Measurements from ENCODE around the gene PFDN6.

PFDN6 gene

DNA sequence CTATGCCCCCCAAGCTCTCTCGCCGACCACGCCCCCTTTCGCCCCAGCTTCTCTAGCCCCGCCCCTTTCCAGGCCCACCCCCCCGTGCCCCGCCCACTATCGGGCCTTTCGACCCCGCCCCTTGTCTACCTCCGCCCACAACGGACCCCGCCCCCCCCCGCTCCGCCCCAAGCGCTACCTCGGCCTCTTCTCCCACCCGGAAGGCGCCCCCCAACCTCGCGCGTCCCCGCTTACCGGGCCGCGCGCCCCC, 27.9 kb downstream of the PFDN6 start:
- DNase-seq (ENCODE audit: low spot score): no peak

DNA sequence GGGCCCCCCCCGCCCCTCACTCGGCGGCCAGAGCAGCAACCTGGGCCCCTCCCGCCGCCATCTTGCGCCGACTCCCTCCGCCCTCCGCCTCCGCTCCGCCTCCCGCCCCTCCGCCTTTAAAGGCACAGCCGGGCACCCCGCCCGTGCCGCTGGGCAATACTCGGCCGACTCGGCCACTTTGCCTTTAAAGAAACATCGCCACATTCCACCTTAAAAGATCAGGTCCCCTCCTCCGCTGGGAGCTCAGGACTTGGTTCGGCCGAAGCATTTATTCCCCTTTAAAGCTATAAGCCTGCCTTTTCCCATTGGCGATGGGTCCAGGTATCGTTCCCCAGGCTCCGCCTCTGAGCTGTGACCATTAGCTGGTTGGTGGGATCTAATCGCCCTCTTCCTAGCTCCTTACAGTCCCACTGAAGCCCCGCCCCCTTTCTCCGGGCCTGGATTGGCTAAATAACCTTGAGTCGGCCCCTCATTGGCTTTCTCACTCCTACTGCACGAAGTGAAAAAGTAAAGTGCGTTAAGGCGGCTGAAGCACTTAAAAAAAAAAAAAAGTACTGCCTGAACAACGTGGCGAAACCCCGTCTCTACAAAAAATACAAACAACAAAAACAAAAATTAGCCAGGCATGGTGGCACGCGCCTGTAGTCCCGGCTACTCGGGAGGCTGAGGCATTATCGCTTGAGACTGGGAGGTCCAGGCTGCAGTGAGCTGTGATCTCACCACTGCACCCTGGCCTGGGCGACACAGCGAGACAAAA, 28.4 kb downstream of the PFDN6 start, which contains the start of gene ZBTB22:
ZBTB22 (minus strand) TSS at position 76 of the 757 bp plus-strand sequence. CDS start 828 bp downstream, outside the sequence.
- peak; percentile 98 for DNase-seq (ENCODE audit: low spot score)

DNA sequence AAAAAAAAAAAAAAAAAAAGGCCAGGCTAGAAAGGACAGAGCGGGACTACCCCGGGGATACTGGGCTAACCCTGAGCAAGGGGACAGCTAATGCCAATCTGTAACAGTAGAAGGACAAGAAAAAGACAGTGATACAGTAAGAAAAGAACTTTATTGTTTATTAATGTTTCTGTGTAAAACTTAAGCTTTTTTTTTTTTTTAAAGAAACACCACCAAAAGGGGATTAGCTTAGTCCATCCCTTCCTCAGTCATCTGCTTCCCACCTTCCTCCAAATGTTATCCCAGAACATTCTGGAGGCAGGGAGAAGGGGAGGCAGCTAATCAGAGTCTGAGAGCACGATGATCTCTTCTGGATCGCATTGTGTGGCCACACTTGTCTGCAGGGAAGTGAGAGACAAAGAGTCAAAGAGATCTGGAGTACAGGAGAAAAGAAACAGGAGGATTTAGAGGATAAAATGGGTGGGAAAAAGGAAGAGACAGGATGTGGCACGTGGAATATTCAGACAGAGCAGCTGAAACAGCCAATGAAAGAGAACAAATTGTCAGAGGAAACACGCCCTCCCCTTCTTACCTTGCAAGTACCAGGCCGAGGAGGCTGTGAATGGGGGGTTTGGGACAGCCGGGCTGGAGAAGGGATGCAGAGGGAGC, 29.1 kb downstream of the PFDN6 start:
- no peak for DNase-seq (ENCODE audit: low spot score)

DNA sequence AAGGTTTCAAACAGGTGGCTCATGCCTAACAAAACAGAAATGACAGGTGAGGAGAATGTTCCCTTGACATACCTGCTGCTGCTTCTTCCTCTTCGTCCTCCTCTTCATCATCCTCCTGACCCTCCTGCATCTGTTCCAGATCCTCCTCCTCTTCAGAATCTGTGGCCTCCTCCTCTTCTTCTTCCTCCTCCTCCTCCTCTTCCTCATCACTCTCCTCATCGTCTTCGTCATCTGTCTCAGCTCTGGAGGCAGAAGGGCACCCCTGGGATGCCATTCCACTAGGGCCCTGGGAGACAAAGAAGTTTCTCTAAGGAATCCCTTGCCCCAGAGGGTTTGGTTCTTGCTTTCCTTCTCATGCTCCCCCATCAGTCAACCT, 30.5 kb downstream of the PFDN6 start:
- no peak for DNase-seq (ENCODE audit: low spot score)

DNA sequence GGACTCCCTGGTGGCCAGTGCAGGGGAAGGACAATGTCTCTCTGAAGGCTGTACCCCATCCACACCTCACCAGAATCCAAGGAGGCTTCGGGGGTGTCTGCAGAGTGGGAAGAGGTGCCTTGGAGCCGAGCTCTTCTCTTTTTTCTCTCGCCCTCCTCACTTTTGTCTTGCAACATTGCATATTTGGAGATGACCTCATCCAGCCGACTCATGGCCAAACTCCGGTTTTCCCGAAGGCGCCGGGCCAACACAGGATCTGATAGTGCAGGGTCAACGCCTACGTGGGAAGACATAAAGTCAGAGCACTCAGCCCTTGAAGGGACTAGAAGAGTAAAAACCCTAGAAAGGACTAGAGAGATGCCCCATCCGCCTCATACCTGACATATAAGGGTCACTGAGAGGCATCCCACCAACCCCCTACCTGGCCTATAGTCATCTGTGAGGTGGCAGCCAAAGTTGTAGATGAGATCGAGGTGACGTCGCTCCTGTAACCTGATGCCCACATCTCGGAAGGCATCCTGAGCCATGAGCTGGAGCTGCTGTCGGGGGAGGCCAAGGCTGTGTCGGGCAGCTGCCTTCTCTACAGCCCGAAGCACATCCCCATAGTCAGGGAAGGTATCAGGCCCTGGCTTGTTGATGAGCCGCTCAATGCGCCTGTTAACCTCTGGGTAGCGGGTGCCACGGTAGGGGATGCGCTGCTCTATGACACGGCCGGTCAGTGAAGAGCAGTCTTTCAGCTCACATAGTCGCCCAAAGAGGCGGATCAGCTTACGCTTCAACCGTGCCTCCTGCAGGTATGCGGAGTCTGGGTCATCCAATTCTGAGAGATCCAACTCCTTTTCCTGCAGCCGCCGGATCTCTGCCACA, 31.1 kb downstream of the PFDN6 start:
- DNase-seq (ENCODE audit: low spot score): no peak

DNA sequence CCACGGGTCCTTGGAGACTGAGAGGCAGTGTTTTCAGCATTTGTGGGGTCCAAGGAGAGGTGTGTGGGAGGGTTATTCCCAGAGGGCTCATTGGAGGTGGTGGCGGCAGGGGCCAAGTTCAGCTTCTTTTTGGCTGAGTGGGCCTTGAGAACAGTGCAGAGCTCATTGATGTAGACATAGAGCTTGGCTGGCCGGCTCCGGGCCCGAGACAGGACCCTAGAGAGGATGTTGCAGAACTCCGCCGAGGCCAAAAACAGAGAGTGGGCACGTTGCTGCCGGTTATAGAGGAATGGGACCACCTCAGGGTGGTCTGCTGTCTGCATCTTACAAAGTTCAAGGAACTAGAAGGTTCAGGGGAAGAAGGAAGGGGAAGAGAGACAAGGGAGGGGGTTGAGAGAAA, 31.8 kb downstream of the PFDN6 start:
- no peak for DNase-seq (ENCODE audit: low spot score)

DNA sequence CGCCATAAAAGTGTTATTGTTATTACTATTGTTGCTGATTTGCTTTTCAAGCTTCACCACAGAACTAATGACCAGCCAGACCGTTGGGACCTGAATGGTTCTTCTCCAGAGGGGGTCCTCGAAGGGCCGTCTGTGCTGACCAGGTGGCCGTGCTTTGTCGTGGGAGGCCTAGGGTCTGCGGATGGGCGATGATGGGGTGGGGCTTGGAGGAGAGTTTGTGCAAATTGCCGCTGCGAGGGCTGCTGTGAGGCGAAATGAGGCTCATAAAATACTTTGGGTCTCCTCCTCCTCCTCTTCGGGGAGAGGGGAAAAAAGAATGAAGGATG, 34.2 kb downstream of the PFDN6 start:
- DNase-seq (ENCODE audit: low spot score): no peak

DNA sequence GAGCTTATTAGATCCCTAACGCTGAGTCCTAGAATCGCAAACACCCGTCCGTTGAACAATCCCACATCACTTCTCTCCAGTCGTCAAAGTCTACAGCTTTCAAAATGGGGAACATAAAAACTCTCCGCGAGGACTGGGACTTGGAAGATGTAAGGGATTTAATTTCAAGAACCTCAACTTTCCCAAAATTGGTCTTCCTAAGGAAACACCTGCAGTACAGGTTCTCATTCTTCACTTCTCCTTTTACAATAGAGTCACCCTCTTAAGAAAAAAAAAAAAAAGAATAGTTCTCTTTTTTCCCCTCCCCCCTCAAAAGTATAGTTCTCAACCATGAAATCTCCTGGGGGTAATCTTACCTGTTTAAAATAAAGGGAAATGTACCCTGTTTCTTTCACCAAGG, 34.7 kb downstream of the PFDN6 start:
- no peak for DNase-seq (ENCODE audit: low spot score)

DNA sequence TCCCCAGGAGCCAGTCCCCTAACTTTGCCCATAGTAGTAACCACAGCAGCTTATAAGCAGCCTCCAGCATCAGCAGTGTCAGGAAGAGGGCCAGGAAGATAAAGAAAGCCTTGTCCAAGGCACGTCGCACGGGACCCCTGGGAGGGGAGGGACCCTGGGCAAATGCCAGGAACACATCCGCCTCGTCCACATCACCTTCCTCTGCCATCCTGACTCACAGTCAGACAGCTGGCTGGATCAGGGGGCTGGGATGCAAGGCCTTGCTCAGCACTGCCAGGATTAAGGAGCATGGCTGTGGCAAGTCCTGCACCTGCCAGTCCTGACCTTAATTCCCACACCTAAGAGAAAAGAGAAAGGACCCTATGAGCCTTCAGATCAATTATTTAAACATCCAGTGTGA, 39.7 kb downstream of the PFDN6 start:
- DNase-seq (ENCODE audit: low spot score): no peak

DNA sequence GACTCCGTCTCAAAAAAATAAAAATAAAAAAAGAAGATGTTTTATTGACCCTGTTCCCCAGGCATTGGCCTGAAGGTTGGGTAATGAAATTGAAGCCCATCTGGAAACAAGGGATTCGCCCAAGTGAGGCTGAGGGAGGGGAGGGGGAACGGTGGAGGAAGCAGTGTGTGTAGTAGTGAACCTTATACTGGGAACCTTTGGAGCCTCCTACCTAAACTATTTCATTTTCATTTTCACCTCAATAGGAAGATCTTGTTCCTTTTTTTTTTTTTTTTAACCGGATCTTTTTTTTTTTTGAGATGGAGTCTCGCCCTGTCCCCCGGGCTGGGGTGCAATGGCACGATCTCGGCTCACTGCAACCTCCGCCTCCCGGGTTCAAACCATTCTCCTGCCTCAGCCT, 41.3 kb downstream of the PFDN6 start:
- DNase-seq (ENCODE audit: low spot score): no peak

DNA sequence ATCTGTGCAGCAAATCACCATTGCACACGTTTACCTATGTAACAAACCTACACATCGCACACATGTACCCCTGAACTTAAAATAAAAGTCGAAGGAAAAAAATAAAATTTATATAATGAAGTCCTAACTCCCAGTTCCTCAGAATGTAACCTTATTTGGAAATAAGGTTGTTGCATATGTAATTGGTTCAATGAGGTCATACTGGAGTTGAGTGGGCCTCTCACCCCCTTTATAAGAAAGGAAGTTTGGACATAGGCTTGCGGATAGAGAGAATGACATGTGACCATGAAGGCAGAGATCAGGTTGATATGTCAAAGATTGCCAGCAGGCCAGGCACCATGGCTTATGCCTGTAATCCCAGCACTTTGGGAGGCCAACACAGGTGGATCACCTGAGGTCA, 44.3 kb downstream of the PFDN6 start:
- no peak for DNase-seq (ENCODE audit: low spot score)

DNA sequence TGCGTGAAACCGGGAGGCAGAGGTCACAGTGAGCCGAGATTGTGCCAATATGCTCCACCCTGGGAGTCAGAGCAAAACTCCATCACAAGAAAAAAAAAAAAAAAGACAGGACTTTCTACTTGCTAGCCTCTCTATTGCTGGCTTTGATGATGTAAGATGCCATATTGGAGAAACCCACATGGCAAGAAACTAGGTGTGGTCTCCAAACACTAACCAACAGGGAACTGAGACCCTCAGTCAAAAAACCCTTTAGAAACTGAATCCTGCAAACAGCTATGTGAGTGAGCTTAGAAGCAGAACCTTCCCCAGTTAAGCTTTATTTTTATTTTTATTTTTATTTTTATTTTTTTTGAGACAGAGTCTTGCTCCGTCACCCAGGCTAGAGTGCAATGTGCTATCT, 46.5 kb downstream of the PFDN6 start:
- no peak for DNase-seq (ENCODE audit: low spot score)

DNA sequence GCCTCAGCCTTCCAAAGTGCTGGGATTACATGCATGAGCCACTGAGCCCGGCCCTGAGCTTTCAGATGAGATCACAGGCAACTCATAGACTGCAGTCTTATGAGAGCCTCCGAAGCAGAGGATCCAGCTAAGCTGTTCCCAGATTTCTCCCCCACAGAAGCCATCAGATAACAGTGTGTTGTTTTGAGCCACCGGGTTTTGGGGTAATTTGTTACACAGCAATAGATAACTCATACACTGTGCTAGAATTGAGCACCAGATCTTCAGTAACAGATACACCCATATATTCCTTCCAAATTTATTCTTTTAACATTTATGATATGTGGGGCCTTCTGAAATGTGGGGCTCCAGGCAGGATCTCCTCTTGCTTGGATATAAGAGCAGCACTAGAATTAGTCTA, 47.1 kb downstream of the PFDN6 start:
- DNase-seq (ENCODE audit: low spot score): no peak

DNA sequence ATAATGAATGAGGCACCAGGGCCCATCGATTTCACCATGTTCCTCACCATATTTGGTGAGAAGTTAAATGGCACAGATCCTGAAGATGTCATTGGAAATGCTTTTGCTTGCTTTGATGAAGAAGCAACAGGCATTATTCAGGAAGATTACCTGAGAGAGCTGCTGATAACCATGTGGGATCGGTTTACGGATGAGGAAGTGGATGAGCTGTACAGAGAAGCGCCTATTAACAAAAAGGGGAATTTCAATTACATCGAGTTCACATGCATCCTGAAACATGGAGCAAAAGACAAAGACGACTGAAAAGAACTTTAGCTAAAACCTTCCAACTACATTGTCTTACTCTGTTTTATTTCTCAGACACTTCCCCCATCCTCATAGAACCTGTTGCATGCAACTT, 49.8 kb downstream of the PFDN6 start:
- DNase-seq (ENCODE audit: low spot score): no peak
